ENCODE measurements around the gene ADGRA1. TPM values are rescaled to one million over a fixed set of nuclear protein-coding genes. Genes with fewer than 3 reads are reported as not detected.
A peak's percentile ranks its signal among the peaks of the same experiment; 100 is the strongest.

ADGRA1 gene
- total RNA-seq, 6 donors from 2014 or later, result 0.30 to 1.0 (median 0.39) TPM; not detected in 1

- no peak overlapping the region for H3K27ac ChIP-seq
- ATAC-seq (ENCODE audit: low FRiP score in 2 of 2), result no peak
- 87 to 96% methylated on average over 18 of the region's 36 CpGs for WGBS, 2 donors
- no peaks in the 10 kb centered on the region for H3K27me3 ChIP-seq
- H3K36me3 ChIP-seq, result no peaks in the 10 kb centered on the region
- H3K4me3 ChIP-seq, result no peak overlapping the region
- peaks cover 0 to 3% (median 0%) of the 10 kb centered on the region in 4 donors for H3K4me1 ChIP-seq
- TF ChIP-seq POLR2AphosphoS5 (IDR thresholded peaks at IDR 0.05) (no peak), EP300 (IDR thresholded peaks at IDR 0.05) (no peak), CTCF (IDR thresholded peaks at IDR 0.05) (no peak), POLR2A (IDR thresholded peaks at IDR 0.05) (no peak)
- peak; percentile 16 to 73 for DNase-seq
- H3K9me3 ChIP-seq, result peaks cover 0 to 4% (median 0%) of the 10 kb centered on the region in 4 donors
Observed at GRCh38 chr10:133127291-133128125, 39.8 kb downstream of the ADGRA1 start.

GRCh38 chr10:133128126-133129070, 40.7 kb downstream of the ADGRA1 start:
- peak; percentile 16 to 81 for DNase-seq

GRCh38 chr10:133129071-133129858, 41.5 kb downstream of the ADGRA1 start:
- no peak for ATAC-seq (ENCODE audit: low FRiP score in 2 of 2)
- 72 to 77% methylated on average over 25 to 32 of the region's 39 CpGs for WGBS, 2 donors
- Histone ChIP-seq H3K9me3 (peaks cover 0 to 4% (median 0%) of the 10 kb centered on the region in 4 donors), H3K27ac (no peak overlapping the region), H3K27me3 (no peaks in the 10 kb centered on the region), H3K4me1 (peaks cover 0 to 3% (median 0%) of the 10 kb centered on the region in 4 donors), H3K36me3 (no peaks in the 10 kb centered on the region), H3K4me3 (no peak overlapping the region)
- DNase-seq, result peak; percentile 15 to 71
- TF ChIP-seq POLR2AphosphoS5 (IDR thresholded peaks at IDR 0.05), result no peak
- no peak for TF ChIP-seq CTCF (IDR thresholded peaks at IDR 0.05)
- TF ChIP-seq POLR2A (IDR thresholded peaks at IDR 0.05), result no peak
- TF ChIP-seq EP300 (IDR thresholded peaks at IDR 0.05), result no peak

More at GRCh38 chr10:133128126-133129070, 40.7 kb downstream of the ADGRA1 start:
- peaks cover 0 to 3% (median 0%) of the 10 kb centered on the region in 4 donors for H3K4me1 ChIP-seq
- 94 to 98% methylated on average over 12 to 79 of the region's 83 CpGs for WGBS, 2 donors
- no peak for TF ChIP-seq POLR2A (IDR thresholded peaks at IDR 0.05)
- no peak for TF ChIP-seq EP300 (IDR thresholded peaks at IDR 0.05)
- no peak for TF ChIP-seq CTCF (IDR thresholded peaks at IDR 0.05)
- TF ChIP-seq POLR2AphosphoS5 (IDR thresholded peaks at IDR 0.05), result no peak
- no peak for ATAC-seq (ENCODE audit: low FRiP score in 2 of 2)
- no peak overlapping the region for H3K27ac ChIP-seq
- H3K36me3 ChIP-seq, result no peaks in the 10 kb centered on the region
- H3K4me3 ChIP-seq, result no peak overlapping the region
- H3K27me3 ChIP-seq, result no peaks in the 10 kb centered on the region
- H3K9me3 ChIP-seq, result peaks cover 0 to 4% (median 0%) of the 10 kb centered on the region in 4 donors

GRCh38 chr10:133129859-133130495, 42.3 kb downstream of the ADGRA1 start:
- H3K4me1 ChIP-seq, result no peaks in the 10 kb centered on the region
- TF ChIP-seq POLR2AphosphoS5 (IDR thresholded peaks at IDR 0.05), result no peak
- TF ChIP-seq EP300 (IDR thresholded peaks at IDR 0.05), result no peak
- H3K9me3 ChIP-seq, result peaks cover 0 to 4% (median 0%) of the 10 kb centered on the region in 4 donors
- H3K36me3 ChIP-seq, result no peaks in the 10 kb centered on the region
- no peak overlapping the region for H3K27ac ChIP-seq
- no peak overlapping the region for H3K4me3 ChIP-seq
- peak; percentile 14 to 67 for DNase-seq
- ATAC-seq (ENCODE audit: low FRiP score in 2 of 2), result no peak
- no peaks in the 10 kb centered on the region for H3K27me3 ChIP-seq
- 66 to 75% methylated on average over 15 to 20 of the region's 20 CpGs for WGBS, 2 donors
